Measurements from ENCODE around the gene CIAO2A.

DNA sequence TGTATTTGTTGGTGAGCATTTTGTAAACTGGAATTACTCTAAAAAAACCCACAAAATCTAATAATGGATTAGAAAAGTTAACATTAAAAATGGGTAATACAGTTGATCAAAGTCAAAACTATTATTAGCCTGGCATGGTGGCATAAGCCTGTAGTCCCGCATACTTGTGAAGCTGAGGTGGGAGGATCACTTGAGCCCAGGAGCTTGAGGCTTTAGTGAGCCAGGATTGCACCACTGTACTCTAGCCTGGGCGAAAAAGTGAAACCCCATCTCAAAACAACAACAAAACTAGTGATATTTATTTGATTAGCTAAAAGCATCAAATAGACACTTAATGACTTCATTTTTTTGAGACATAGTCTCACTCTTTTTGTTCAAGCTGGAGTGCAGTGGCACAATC is 5.7 kb upstream of the CIAO2A start:
- TF ChIP-seq, protein P1, sequence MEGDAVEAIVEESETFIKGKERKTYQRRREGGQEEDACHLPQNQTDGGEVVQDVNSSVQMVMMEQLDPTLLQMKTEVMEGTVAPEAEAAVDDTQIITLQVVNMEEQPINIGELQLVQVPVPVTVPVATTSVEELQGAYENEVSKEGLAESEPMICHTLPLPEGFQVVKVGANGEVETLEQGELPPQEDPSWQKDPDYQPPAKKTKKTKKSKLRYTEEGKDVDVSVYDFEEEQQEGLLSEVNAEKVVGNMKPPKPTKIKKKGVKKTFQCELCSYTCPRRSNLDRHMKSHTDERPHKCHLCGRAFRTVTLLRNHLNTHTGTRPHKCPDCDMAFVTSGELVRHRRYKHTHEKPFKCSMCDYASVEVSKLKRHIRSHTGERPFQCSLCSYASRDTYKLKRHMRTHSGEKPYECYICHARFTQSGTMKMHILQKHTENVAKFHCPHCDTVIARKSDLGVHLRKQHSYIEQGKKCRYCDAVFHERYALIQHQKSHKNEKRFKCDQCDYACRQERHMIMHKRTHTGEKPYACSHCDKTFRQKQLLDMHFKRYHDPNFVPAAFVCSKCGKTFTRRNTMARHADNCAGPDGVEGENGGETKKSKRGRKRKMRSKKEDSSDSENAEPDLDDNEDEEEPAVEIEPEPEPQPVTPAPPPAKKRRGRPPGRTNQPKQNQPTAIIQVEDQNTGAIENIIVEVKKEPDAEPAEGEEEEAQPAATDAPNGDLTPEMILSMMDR (IDR thresholded peaks at IDR 0.05), result no peak
- no peak for TF ChIP-seq POLR2A (IDR thresholded peaks at IDR 0.05)
- TF ChIP-seq EP300 (IDR thresholded peaks at IDR 0.05), result no peak
